ENCODE measurements around the gene ASF1B.

DNA sequence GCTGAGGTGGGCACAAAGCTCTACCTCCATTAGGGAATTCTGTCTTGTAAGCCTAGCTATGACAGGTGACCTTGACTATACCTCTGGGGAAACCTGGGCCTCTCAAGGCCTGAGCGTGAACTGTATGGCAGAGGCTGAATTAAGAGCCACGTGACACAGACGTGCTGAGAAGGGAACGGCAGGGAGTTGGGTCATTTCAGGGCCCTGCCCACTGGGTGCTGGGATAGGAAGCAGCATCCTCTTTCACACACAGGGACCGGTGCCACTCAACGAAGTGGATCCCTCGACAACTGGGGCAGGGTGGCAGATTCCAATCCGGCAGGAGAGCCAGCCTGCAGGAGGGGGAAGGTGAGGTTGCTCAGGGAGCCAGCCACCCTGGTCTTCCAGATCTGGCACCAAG lies 9.2 kb downstream of the ASF1B start:
- TF ChIP-seq, protein P1, sequence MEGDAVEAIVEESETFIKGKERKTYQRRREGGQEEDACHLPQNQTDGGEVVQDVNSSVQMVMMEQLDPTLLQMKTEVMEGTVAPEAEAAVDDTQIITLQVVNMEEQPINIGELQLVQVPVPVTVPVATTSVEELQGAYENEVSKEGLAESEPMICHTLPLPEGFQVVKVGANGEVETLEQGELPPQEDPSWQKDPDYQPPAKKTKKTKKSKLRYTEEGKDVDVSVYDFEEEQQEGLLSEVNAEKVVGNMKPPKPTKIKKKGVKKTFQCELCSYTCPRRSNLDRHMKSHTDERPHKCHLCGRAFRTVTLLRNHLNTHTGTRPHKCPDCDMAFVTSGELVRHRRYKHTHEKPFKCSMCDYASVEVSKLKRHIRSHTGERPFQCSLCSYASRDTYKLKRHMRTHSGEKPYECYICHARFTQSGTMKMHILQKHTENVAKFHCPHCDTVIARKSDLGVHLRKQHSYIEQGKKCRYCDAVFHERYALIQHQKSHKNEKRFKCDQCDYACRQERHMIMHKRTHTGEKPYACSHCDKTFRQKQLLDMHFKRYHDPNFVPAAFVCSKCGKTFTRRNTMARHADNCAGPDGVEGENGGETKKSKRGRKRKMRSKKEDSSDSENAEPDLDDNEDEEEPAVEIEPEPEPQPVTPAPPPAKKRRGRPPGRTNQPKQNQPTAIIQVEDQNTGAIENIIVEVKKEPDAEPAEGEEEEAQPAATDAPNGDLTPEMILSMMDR (IDR thresholded peaks at IDR 0.05) = no peak
- no peak for TF ChIP-seq POLR2AphosphoS5 (IDR thresholded peaks at IDR 0.05; ENCODE audit: insufficient read depth in 1 of 2, low read depth in 1 of 2)
